ENCODE data around the gene GPR137B.
A peak's percentile ranks its signal among the peaks of the same experiment; 100 is the strongest.

GPR137B gene

DNA sequence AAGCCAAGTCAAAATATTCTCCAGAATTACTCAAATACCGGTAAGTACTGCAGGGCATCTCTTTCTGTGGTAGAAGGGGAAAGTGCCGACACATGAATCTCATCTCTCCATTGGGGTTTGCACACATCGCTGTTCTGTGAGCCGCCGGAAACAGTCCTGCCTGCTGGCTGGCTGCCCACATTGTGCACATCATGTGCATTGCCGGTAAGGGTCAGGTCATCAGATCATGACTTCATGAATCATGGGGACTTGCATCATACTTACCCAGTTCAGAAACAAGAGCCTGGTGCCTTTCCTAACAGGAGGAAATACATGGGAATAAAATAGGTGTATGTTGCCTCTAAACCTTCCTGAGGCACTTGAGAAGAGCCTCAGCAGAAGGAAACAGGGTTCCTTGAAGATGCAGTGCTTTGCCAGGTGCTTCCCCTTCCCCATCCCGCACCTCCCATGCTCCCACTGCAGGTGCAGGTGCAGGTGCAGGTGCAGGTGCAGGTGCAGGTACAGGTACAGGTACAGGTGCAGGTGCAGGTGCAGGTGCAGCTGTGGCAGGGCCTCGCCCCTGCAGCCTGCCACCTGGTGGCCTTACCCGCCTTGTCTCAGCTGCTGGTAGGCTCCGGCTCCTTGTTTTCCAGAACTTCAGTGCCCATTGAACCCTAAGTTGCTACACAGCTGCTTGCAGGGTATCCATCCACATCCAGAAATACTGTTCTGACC, 26.5 kb downstream of the GPR137B start:
- TF ChIP-seq, protein P1, sequence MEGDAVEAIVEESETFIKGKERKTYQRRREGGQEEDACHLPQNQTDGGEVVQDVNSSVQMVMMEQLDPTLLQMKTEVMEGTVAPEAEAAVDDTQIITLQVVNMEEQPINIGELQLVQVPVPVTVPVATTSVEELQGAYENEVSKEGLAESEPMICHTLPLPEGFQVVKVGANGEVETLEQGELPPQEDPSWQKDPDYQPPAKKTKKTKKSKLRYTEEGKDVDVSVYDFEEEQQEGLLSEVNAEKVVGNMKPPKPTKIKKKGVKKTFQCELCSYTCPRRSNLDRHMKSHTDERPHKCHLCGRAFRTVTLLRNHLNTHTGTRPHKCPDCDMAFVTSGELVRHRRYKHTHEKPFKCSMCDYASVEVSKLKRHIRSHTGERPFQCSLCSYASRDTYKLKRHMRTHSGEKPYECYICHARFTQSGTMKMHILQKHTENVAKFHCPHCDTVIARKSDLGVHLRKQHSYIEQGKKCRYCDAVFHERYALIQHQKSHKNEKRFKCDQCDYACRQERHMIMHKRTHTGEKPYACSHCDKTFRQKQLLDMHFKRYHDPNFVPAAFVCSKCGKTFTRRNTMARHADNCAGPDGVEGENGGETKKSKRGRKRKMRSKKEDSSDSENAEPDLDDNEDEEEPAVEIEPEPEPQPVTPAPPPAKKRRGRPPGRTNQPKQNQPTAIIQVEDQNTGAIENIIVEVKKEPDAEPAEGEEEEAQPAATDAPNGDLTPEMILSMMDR (IDR thresholded peaks at IDR 0.05; ENCODE audit: control insufficient read depth, extremely low read depth, insufficient read depth), result peak; percentile 34
- no peak for DNase-seq (ENCODE audit: low read depth)
- H3K4me3 ChIP-seq (ENCODE audit: low read depth, low read length), result no peak overlapping the region

DNA sequence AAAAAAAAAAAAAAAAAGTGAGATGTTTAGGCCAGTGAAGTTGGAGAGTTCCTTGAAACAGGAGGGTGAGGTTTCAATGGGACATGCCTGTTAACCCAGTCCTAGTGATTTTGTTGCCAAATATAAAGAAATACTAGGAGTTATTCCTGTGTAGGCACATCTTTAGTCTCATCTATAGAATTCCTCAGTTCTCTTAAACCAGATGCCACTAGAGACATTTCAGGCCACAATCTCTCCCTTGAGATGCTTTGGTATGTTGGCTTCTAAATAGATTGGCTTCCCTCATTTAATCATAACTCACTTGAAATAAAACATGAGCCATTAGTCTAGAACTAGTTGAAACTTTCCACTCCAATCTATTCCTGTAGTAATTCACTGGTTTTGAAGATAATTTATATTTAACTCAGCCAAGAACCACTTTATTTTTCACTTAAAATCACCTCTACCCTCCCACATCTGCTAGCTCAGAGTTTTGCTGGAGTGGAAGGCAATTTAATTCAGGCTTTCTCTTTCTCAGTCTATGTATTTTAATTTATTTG, 29.8 kb downstream of the GPR137B start:
- no peak overlapping the region for H3K4me3 ChIP-seq (ENCODE audit: low read depth, low read length)
- TF ChIP-seq, protein P1 (IDR thresholded peaks at IDR 0.05; ENCODE audit: control insufficient read depth, extremely low read depth, insufficient read depth), result no peak
- no peak for DNase-seq (ENCODE audit: low read depth)

DNA sequence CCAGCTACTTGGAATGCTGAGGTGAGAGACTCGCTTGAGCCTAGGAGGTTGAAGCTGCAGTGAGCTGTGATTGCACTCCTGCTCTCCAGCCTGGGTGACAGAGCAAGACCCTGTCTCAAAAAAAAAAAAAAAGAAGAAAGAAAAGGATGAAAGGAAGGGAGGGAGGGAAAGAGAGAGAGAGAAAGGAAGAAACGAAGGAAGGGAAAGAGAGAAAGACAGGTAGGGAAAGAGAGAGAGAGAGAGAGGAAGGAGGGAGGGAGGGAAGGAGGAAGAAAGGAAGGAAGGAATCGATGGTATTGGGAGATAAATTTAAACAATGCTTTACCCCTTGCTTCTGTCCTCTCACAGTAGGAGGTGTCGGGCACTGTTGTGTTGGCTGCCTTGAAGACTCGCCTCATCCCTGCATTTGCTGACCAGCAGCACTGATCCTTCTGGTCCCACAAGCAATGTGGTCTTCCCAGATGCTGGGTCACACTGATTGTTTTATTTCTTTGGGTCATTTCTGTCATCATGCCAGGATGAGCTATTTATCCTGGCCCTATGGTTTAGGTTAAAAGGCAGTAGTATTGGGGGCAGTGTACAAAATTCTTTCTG, 30.9 kb downstream of the GPR137B start:
- TF ChIP-seq, protein P1 (IDR thresholded peaks at IDR 0.05; ENCODE audit: control insufficient read depth, extremely low read depth, insufficient read depth), result no peak
- DNase-seq (ENCODE audit: low read depth), result no peak
- no peak overlapping the region for H3K4me3 ChIP-seq (ENCODE audit: low read depth, low read length)

GRCh38 chr1:236175642-236176336, 33.5 kb downstream of the GPR137B start:
- no peak overlapping the region for H3K4me3 ChIP-seq (ENCODE audit: low read depth, low read length)
- TF ChIP-seq, protein P1 (IDR thresholded peaks at IDR 0.05; ENCODE audit: control insufficient read depth, extremely low read depth, insufficient read depth), result no peak
- DNase-seq (ENCODE audit: low read depth), result no peak

DNA sequence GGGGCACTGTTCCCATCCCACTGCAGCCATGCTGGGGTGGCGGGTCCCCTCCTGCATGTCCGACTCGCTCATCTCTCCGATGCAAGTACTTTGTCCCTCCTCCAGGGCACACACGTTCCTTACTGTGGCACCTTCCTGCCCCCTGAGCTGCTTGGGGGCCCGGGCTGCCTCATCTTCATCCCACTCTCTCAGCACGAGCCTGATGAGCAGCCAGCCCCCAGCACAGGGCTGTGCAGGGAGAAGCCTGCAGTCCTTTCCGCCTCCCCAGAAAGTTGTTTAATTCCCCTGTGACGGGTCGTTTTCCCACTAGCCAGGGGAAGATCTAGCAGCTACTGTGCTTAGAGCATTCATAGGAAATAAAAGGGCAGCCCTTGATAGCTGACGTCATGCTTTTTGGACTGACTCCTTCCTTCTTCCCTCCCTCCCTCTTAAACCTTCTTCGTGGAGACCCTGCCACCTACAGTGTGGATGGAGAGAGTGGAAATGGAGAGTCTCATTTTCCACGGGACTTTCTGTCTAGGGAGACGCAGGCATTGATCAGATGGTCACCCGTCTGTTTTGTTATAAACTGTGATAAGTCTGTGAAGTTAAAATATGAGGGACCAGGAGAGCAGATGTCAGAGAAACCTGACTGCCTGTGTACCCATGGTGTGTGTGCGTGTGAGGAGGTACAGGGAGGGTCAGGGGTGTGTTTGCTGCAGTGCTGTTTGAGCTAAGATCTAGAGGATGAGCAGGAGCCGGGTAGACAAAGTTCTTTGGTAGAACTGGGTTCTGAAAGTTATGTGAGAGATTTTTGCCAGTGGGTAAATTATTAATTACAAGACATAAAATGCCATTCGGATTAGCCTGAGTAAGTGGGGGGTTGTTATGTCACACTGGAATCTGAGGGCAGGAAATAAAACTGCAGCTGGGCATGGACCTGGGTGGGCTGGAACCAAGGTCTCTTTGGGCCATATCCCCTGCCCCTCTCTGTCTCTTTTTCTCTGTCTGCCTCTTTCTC, 34.3 kb downstream of the GPR137B start:
- DNase-seq (ENCODE audit: low read depth), result no peak
- TF ChIP-seq, protein P1 (IDR thresholded peaks at IDR 0.05; ENCODE audit: control insufficient read depth, extremely low read depth, insufficient read depth), result no peak
- H3K4me3 ChIP-seq (ENCODE audit: low read depth, low read length), result no peak overlapping the region

- no peak for DNase-seq (ENCODE audit: low read depth)
- no peak overlapping the region for H3K4me3 ChIP-seq (ENCODE audit: low read depth, low read length)
- TF ChIP-seq, protein P1 (IDR thresholded peaks at IDR 0.05; ENCODE audit: control insufficient read depth, extremely low read depth, insufficient read depth), result no peak
These were observed 37.3 kb downstream of the GPR137B start for GRCh38 chr1:236179634-236180033.
